ENCODE measurements around the gene CAND1.

The CAND1 gene

DNA sequence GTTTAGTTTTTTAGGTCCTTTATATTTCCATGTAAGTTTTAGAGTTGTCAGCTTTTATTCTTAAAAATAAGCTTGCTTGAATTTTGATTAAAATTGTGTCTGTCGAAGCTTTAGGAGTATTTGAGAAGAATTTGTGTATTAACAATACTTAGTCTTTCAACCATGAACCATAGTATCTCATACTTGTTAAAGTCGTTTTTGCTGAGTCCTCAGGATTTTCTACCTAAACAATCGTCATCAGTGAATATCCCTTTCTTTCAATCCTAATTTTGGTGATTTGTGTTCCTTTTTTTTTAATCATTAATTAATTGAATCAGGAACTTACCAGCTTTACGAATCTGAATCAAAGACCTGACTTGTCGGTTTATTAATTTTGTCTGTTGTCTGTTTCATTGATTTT is 18.2 kb downstream of the CAND1 start:
- no peak overlapping the region for H3K4me3 ChIP-seq (ENCODE audit: control insufficient read depth, low read depth, low read length)
- DNase-seq (ENCODE audit: low read depth) = no peak
- TF ChIP-seq, protein P1, sequence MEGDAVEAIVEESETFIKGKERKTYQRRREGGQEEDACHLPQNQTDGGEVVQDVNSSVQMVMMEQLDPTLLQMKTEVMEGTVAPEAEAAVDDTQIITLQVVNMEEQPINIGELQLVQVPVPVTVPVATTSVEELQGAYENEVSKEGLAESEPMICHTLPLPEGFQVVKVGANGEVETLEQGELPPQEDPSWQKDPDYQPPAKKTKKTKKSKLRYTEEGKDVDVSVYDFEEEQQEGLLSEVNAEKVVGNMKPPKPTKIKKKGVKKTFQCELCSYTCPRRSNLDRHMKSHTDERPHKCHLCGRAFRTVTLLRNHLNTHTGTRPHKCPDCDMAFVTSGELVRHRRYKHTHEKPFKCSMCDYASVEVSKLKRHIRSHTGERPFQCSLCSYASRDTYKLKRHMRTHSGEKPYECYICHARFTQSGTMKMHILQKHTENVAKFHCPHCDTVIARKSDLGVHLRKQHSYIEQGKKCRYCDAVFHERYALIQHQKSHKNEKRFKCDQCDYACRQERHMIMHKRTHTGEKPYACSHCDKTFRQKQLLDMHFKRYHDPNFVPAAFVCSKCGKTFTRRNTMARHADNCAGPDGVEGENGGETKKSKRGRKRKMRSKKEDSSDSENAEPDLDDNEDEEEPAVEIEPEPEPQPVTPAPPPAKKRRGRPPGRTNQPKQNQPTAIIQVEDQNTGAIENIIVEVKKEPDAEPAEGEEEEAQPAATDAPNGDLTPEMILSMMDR (IDR thresholded peaks at IDR 0.05; ENCODE audit: control insufficient read depth, insufficient read depth, low read depth, low read length, missing control alignments) = no peak

DNA sequence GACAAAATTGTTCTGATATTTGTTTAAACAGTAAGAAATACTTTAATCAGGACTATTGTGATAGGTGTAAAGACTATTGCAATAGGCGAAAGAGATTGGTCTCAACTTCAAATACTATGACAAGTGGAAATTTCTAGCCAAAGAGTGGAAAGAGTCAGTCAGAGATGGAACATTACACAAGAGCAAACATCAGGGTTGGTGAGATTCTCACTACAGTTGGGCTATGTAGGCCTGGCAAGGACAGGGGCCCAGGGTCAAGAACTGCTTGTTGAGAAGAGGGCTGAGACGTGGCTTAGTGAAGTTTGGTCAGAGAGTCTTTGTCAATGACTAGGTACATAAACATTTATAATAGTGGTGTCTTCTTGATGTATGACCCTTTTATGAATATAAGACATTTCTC is 19.4 kb downstream of the CAND1 start:
- no peak overlapping the region for H3K4me3 ChIP-seq (ENCODE audit: control insufficient read depth, low read depth, low read length)
- DNase-seq (ENCODE audit: low read depth) = no peak
- TF ChIP-seq, protein P1 (IDR thresholded peaks at IDR 0.05; ENCODE audit: control insufficient read depth, insufficient read depth, low read depth, low read length, missing control alignments) = no peak

DNA sequence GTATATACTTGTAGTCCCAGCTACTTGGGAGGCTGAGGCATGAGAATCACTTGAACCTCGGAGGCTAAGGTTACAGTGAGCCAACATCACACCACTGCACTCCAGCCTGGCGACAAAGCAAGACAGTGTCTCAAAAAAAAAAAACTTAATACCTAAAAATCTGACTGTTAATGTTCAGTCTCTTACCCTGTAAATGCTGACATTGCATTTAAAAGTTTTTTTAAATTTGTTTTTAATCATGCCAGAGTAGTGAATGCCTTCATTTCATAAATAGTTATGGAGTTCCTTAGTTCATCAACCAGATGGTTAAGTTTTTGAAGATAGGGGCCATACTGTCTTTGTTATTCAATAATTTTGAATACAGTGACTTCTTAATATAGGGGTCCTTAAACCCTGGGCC is 21.2 kb downstream of the CAND1 start:
- DNase-seq (ENCODE audit: low read depth) = no peak
- no peak overlapping the region for H3K4me3 ChIP-seq (ENCODE audit: control insufficient read depth, low read depth, low read length)
- TF ChIP-seq, protein P1 (IDR thresholded peaks at IDR 0.05; ENCODE audit: control insufficient read depth, insufficient read depth, low read depth, low read length, missing control alignments) = no peak

DNA sequence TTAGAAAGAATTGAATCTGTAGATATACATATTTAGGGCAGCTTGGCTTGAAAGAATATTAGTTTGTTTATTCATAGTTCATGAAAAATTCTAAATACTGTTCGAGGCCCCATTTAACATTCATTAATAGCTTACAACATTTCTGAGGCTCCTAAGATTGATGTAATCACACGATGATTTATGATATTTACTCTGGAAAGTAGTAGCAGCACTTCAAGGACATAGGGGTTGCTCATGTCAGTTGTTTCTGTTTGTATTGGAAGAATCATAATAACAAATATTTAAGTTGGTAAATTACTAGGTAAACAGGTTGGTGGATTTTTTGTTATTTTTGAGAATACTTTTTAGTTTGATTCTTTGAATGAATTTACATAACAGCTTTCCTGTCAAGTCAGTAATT is 30.4 kb downstream of the CAND1 start:
- TF ChIP-seq, protein P1 (IDR thresholded peaks at IDR 0.05; ENCODE audit: control insufficient read depth, insufficient read depth, low read depth, low read length, missing control alignments) = no peak
- DNase-seq (ENCODE audit: low read depth) = no peak
- H3K4me3 ChIP-seq (ENCODE audit: control insufficient read depth, low read depth, low read length) = no peak overlapping the region

DNA sequence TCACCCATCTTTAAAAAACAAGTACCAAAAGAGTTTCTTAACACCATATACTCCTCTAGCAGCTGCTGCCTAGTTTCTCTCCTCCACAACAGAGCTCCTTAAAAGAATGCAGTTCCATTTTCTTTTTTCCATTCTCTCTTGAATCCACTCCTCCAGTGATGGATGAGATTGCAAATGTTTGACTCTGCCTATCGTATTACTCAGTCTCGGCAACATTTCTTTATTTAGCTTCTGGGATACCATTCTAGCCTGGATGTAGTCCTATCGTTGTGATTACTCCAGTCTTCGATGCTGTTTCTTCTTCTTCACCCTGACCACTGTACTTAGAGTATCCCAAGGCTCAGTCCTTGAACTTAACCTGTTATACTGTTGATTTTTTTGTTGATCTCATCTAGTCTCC is 30.8 kb downstream of the CAND1 start:
- DNase-seq (ENCODE audit: low read depth) = no peak
- H3K4me3 ChIP-seq (ENCODE audit: control insufficient read depth, low read depth, low read length) = no peak overlapping the region
- TF ChIP-seq, protein P1 (IDR thresholded peaks at IDR 0.05; ENCODE audit: control insufficient read depth, insufficient read depth, low read depth, low read length, missing control alignments) = no peak

DNA sequence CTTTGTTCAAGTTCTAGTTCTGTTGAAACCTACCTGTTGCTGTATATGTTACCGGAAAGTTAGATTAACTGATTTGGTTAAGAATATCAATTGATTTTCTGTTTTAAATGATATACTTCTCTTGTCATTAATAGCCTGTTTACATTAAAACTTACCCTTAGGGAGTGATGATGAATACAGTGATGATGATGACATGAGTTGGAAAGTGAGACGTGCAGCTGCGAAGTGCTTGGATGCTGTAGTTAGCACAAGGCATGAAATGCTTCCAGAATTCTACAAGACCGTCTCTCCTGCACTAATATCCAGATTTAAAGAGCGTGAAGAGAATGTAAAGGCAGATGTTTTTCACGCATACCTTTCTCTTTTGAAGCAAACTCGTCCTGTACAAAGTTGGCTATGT is 33.0 kb downstream of the CAND1 start:
- TF ChIP-seq, protein P1 (IDR thresholded peaks at IDR 0.05; ENCODE audit: control insufficient read depth, insufficient read depth, low read depth, low read length, missing control alignments) = no peak
- DNase-seq (ENCODE audit: low read depth) = no peak
- H3K4me3 ChIP-seq (ENCODE audit: control insufficient read depth, low read depth, low read length) = no peak overlapping the region

DNA sequence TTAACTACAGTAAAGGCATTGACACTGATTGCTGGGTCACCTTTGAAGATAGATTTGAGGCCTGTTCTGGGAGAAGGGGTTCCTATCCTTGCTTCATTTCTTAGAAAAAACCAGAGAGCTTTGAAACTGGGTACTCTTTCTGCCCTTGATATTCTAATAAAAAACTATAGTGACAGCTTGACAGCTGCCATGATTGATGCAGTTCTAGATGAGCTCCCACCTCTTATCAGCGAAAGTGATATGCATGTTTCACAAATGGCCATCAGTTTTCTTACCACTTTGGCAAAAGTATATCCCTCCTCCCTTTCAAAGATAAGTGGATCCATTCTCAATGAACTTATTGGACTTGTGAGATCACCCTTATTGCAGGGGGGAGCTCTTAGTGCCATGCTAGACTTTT is 36.4 kb downstream of the CAND1 start:
- DNase-seq (ENCODE audit: low read depth) = no peak
- no peak overlapping the region for H3K4me3 ChIP-seq (ENCODE audit: control insufficient read depth, low read depth, low read length)
- TF ChIP-seq, protein P1 (IDR thresholded peaks at IDR 0.05; ENCODE audit: control insufficient read depth, insufficient read depth, low read depth, low read length, missing control alignments) = no peak

All from AG09309 (cell line).